WERI-Rb-1 (cell line): ENCODE data around the gene GPC5.

Experiments
- DNase-seq: peaks from one replicate; pipeline ENCODE4 v3.0.0-alpha.2; 2020
- H3K27ac ChIP-seq: fragments of 250-450 bp; sonication (Bioruptor Pico); 2 replicates; pipeline ENCODE4 v1.5.1; 2020; ENCODE audit warnings: mild to moderate bottlenecking, moderate library complexity
- H3K27me3 ChIP-seq: fragments of 250-450 bp; sonication (Bioruptor Pico); 2 replicates; pipeline ENCODE4 v1.5.1; 2021; ENCODE audit warnings: mild to moderate bottlenecking, low read depth, moderate library complexity; ENCODE audit not compliant: insufficient read depth, severe bottlenecking
- H3K36me3 ChIP-seq: fragments of 250-450 bp; sonication (Bioruptor Pico); 2 replicates; pipeline ENCODE4 v1.5.1; 2020; ENCODE audit warnings: mild to moderate bottlenecking, moderate library complexity
- H3K4me3 ChIP-seq: 2 replicates; pipeline ENCODE4 v1.5.1; 2011; ENCODE audit warnings: low read depth, mild to moderate bottlenecking, control low read depth, low read length
- H3K9me3 ChIP-seq: fragments of 250-450 bp; sonication (Bioruptor Pico); 2 replicates; pipeline ENCODE4 v1.5.1; 2021; ENCODE audit warnings: mild to moderate bottlenecking, moderate library complexity; ENCODE audit not compliant: severe bottlenecking
- TF ChIP-seq, protein P1 (sequence below): IDR thresholded peaks from 2 replicates; pipeline ENCODE4 v1.5.1; 2011; ENCODE audit warnings: low read depth, mild to moderate bottlenecking, control low read depth, inconsistent platforms, low read length

GPC5 gene

DNA sequence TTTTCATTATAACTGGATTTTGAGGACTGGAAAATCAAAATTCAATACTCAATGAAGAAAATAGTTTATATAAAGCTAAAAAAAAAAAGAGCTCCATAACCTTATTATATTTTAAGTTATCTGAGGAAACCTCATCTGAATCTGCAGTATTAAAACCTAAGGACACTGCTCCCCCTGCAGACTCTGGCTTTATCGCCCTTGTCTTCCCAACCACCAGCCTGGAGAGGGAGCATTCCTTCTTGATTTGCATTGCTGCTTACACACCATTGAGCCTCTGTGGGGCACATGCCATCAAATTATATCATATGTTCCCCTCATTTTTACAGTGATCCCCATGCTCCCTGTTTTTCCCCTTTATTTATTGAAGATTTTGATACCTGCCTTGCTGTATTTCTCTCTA, 956.8 kb downstream of the GPC5 start:
- TF ChIP-seq, protein P1, sequence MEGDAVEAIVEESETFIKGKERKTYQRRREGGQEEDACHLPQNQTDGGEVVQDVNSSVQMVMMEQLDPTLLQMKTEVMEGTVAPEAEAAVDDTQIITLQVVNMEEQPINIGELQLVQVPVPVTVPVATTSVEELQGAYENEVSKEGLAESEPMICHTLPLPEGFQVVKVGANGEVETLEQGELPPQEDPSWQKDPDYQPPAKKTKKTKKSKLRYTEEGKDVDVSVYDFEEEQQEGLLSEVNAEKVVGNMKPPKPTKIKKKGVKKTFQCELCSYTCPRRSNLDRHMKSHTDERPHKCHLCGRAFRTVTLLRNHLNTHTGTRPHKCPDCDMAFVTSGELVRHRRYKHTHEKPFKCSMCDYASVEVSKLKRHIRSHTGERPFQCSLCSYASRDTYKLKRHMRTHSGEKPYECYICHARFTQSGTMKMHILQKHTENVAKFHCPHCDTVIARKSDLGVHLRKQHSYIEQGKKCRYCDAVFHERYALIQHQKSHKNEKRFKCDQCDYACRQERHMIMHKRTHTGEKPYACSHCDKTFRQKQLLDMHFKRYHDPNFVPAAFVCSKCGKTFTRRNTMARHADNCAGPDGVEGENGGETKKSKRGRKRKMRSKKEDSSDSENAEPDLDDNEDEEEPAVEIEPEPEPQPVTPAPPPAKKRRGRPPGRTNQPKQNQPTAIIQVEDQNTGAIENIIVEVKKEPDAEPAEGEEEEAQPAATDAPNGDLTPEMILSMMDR = peak; percentile 82
- peak; percentile 74 for DNase-seq
- H3K9me3 ChIP-seq = peaks cover 8% of the 10 kb centered on the region
- no peaks in the 10 kb centered on the region for H3K27me3 ChIP-seq
- no peak overlapping the region for H3K4me3 ChIP-seq
- no peaks in the 10 kb centered on the region for H3K36me3 ChIP-seq
- H3K27ac ChIP-seq = no peak overlapping the region

DNA sequence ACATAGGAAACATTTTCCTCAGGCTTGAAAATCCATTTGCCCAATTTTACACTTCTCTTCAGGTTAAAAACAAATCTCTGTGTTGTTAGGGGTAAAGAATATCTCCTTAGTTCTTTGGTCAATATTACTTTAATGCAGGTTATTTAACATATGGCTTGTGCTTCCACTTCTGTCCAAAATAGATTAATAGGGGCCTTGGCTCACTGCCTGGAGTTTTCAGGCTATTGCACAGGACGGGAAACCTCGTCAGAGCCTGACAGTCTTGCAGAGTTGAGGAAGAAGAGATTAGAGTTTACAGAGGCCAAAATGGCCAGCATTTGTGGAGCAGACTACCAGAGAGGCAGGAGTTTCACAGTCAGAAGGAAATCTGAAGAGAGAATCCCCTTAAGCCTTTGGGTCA, 964.3 kb downstream of the GPC5 start:
- TF ChIP-seq, protein P1 = no peak
- DNase-seq = peak; percentile 37
- Histone ChIP-seq H3K27ac (no peak overlapping the region), H3K9me3 (peaks cover 8% of the 10 kb centered on the region), H3K27me3 (no peaks in the 10 kb centered on the region), H3K36me3 (no peaks in the 10 kb centered on the region), H3K4me3 (no peak overlapping the region)

GRCh38 chr13:92365904-92366303, 967.5 kb downstream of the GPC5 start:
- H3K27ac ChIP-seq = no peak overlapping the region
- TF ChIP-seq, protein P1 = no peak
- H3K36me3 ChIP-seq = no peaks in the 10 kb centered on the region
- no peaks in the 10 kb centered on the region for H3K27me3 ChIP-seq
- no peak overlapping the region for H3K4me3 ChIP-seq
- DNase-seq = no peak
- no peaks in the 10 kb centered on the region for H3K9me3 ChIP-seq

- Histone ChIP-seq H3K36me3 (no peaks in the 10 kb centered on the region), H3K27ac (no peak overlapping the region)
- TF ChIP-seq, protein P1 = no peak
Measured at GRCh38 chr13:92377396-92377795, 979.0 kb downstream of the GPC5 start.

GRCh38 chr13:92379371-92379770, 981.0 kb downstream of the GPC5 start:
- TF ChIP-seq, protein P1 = no peak
- Histone ChIP-seq H3K36me3 (no peaks in the 10 kb centered on the region), H3K4me3 (no peak overlapping the region), H3K9me3 (peaks cover 2% of the 10 kb centered on the region), H3K27ac (no peak overlapping the region), H3K27me3 (no peaks in the 10 kb centered on the region)
- no peak for DNase-seq

More at GRCh38 chr13:92377396-92377795, 979.0 kb downstream of the GPC5 start:
- no peaks in the 10 kb centered on the region for H3K27me3 ChIP-seq
- peaks cover 4% of the 10 kb centered on the region for H3K9me3 ChIP-seq
- H3K4me3 ChIP-seq = no peak overlapping the region
- DNase-seq = no peak

- Histone ChIP-seq H3K4me3 (no peak overlapping the region), H3K9me3 (peaks cover 2% of the 10 kb centered on the region), H3K36me3 (no peaks in the 10 kb centered on the region), H3K27ac (no peak overlapping the region), H3K27me3 (no peaks in the 10 kb centered on the region)
- no peak for DNase-seq
- TF ChIP-seq, protein P1 = no peak
Measured at GRCh38 chr13:92384410-92384809, 986.0 kb downstream of the GPC5 start.
